Measurements from ENCODE around the gene ATP10B.

Gene ATP10B

DNA sequence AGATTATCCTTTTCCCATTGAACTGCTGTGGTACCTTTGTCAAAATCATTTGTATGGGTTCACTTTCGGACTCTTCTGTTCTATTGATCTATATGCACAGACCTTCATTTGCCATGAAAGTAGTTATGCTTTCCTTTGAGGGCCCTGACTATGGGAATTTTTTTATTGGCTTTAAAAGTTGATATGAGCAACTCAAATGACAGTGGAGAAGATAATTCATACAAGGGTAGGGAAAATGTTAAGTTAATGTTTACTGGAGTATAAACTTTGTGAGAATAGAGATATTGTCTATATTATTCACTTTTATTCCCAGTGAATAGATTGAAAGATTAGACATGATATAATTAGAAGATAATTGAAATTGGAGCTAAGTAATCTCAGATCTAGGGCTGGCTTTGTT lies 94.8 kb downstream of the ATP10B start:
- H3K79me2 ChIP-seq (ENCODE audit: control insufficient read depth, insufficient read depth, low read length, unreplicated experiment) = no peaks in the 10 kb centered on the region
- H3K4me1 ChIP-seq (ENCODE audit: control insufficient read depth, insufficient read depth, low read length, unreplicated experiment) = no peaks in the 10 kb centered on the region
- no peak overlapping the region for H3K27ac ChIP-seq (ENCODE audit: low read depth, low read length)
- H3K36me3 ChIP-seq (ENCODE audit: insufficient read depth, low read length) = no peaks in the 10 kb centered on the region
- no peak overlapping the region for H2AFZ ChIP-seq (ENCODE audit: low read length, unreplicated experiment)
- H3K27me3 ChIP-seq (ENCODE audit: insufficient read depth, low read length) = no peaks in the 10 kb centered on the region
- H3K4me3 ChIP-seq (ENCODE audit: low read depth, low read length) = no peak overlapping the region

DNA sequence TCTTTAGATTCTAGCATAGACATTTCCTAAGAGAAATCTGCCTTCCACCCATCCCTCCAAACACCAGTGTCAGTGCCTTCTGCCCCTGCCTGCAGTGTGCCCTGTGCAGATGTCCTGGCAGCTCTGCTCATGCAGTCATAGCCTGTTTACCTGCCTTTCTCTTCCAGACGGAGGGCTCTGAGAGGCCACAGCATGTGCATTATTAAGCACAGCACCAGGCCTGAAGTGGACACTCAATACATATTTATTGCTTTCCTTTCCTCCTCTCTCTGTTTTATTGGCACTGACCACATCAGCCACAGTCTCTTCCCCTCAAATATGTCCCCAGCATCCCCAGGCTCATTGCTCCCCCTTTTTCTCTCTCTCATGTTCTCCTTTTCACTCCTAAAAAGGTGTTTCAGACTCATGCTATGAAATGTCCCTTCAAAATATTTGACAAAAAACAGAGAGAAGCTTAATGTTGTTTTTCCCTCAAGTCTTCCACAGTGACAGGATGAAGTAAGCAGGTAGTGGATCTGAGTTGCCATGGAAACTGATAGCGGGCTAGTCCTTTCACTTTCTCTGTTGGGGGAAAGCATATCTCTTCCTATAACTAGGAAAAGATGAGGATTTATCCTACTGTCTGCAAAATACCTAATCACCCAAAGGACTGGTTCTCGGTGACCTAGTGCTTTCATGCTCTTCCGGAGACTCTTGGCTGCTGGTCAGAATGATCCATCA lies 100.9 kb downstream of the ATP10B start:
- Histone ChIP-seq H3K27me3 (ENCODE audit: insufficient read depth, low read length) (no peaks in the 10 kb centered on the region), H3K79me2 (ENCODE audit: control insufficient read depth, insufficient read depth, low read length, unreplicated experiment) (no peaks in the 10 kb centered on the region), H3K27ac (ENCODE audit: low read depth, low read length) (no peak overlapping the region), H3K4me1 (ENCODE audit: control insufficient read depth, insufficient read depth, low read length, unreplicated experiment) (no peaks in the 10 kb centered on the region), H3K36me3 (ENCODE audit: insufficient read depth, low read length) (no peaks in the 10 kb centered on the region), H2AFZ (ENCODE audit: low read length, unreplicated experiment) (no peak overlapping the region), H3K4me3 (ENCODE audit: low read depth, low read length) (no peak overlapping the region)

DNA sequence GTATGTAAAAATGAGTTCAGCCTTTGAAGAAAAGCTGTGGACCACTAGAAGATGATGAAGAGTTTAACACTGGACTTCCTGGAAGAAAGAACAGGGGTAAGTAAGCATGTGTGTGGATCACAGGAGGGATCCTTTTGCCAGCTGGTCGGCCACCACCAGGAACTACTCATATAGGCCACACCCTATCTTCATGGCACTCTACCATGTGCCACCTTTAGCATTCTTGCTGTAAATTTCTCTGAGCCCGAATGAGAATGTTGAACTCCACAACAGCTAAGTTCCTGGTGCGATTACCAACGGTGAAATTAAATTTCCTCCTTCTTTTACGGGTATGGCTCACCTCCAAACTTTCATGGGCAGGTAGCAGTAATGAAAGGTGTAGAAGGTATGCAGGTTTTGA lies 102.3 kb downstream of the ATP10B start:
- Histone ChIP-seq H3K79me2 (ENCODE audit: control insufficient read depth, insufficient read depth, low read length, unreplicated experiment) (no peaks in the 10 kb centered on the region), H3K4me1 (ENCODE audit: control insufficient read depth, insufficient read depth, low read length, unreplicated experiment) (no peaks in the 10 kb centered on the region), H3K27me3 (ENCODE audit: insufficient read depth, low read length) (no peaks in the 10 kb centered on the region), H3K27ac (ENCODE audit: low read depth, low read length) (no peak overlapping the region), H2AFZ (ENCODE audit: low read length, unreplicated experiment) (no peak overlapping the region), H3K36me3 (ENCODE audit: insufficient read depth, low read length) (no peaks in the 10 kb centered on the region), H3K4me3 (ENCODE audit: low read depth, low read length) (no peak overlapping the region)

DNA sequence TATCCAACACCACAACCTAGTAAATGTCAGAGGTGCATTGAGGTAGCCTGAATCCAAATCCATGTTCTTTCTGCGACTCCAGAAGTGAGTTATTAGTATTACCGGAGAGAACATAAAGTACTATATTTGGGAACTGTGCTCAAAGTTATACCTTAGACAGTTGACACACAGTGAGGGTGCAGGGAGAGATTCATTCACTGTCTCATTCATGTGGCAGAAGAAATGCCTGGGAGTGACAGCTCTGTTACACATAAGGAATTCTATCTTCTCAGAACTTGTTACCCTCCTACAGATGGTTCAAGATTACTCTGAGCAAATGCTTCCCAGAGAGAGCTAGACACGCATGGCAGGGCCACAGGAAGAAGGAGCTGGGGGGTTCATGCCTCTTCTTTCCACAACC lies 103.0 kb downstream of the ATP10B start:
- Histone ChIP-seq H3K27me3 (ENCODE audit: insufficient read depth, low read length) (no peaks in the 10 kb centered on the region), H3K36me3 (ENCODE audit: insufficient read depth, low read length) (no peaks in the 10 kb centered on the region), H3K27ac (ENCODE audit: low read depth, low read length) (no peak overlapping the region), H2AFZ (ENCODE audit: low read length, unreplicated experiment) (no peak overlapping the region), H3K4me1 (ENCODE audit: control insufficient read depth, insufficient read depth, low read length, unreplicated experiment) (no peaks in the 10 kb centered on the region), H3K79me2 (ENCODE audit: control insufficient read depth, insufficient read depth, low read length, unreplicated experiment) (no peaks in the 10 kb centered on the region), H3K4me3 (ENCODE audit: low read depth, low read length) (no peak overlapping the region)

DNA sequence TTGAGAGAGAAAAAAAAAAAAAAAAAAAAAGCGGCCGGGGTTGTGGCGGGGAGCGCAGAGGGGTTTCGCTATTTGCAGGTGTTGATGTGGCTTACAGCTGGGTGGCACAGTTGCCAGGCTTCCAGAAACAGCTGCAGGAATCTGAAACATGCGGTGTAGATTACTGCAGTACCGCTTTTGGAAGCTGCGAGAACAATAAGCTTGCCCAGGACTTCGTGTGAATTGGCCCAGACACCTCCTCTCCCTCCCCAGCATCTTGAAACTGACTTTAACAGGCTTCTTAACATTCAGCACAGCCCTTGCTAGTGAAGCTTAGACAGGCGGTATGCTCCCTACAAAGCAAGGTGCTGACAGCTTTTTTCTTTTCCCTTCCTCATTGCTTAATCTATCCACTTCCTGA lies 104.0 kb downstream of the ATP10B start:
- no peaks in the 10 kb centered on the region for H3K4me1 ChIP-seq (ENCODE audit: control insufficient read depth, insufficient read depth, low read length, unreplicated experiment)
- H3K27ac ChIP-seq (ENCODE audit: low read depth, low read length) = no peak overlapping the region
- H3K27me3 ChIP-seq (ENCODE audit: insufficient read depth, low read length) = no peaks in the 10 kb centered on the region
- H3K79me2 ChIP-seq (ENCODE audit: control insufficient read depth, insufficient read depth, low read length, unreplicated experiment) = no peaks in the 10 kb centered on the region
- no peak overlapping the region for H2AFZ ChIP-seq (ENCODE audit: low read length, unreplicated experiment)
- H3K4me3 ChIP-seq (ENCODE audit: low read depth, low read length) = no peak overlapping the region
- H3K36me3 ChIP-seq (ENCODE audit: insufficient read depth, low read length) = no peaks in the 10 kb centered on the region

DNA sequence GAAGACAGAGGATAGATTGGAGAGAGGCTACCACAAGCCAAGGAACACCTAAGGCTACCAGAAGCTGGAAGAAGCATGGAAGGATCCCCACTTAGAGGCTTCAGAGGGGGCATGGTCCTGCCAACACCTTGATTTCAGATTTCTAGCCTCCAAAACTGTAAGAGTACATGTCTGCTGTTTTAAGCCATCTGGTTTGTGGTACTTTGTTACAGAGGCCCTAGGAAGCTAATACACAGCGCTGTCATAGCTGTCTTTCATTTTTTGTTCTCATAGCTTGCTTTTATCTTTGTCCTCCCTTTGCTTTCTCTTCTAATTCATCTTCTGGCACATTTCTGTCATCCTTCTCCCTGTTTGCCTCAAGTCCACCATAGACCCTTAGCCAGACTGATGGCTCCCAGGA lies 104.5 kb downstream of the ATP10B start:
- H3K27me3 ChIP-seq (ENCODE audit: insufficient read depth, low read length) = no peaks in the 10 kb centered on the region
- H3K4me3 ChIP-seq (ENCODE audit: low read depth, low read length) = no peak overlapping the region
- no peaks in the 10 kb centered on the region for H3K4me1 ChIP-seq (ENCODE audit: control insufficient read depth, insufficient read depth, low read length, unreplicated experiment)
- H3K36me3 ChIP-seq (ENCODE audit: insufficient read depth, low read length) = no peaks in the 10 kb centered on the region
- H3K79me2 ChIP-seq (ENCODE audit: control insufficient read depth, insufficient read depth, low read length, unreplicated experiment) = no peaks in the 10 kb centered on the region
- H3K27ac ChIP-seq (ENCODE audit: low read depth, low read length) = no peak overlapping the region
- H2AFZ ChIP-seq (ENCODE audit: low read length, unreplicated experiment) = no peak overlapping the region

DNA sequence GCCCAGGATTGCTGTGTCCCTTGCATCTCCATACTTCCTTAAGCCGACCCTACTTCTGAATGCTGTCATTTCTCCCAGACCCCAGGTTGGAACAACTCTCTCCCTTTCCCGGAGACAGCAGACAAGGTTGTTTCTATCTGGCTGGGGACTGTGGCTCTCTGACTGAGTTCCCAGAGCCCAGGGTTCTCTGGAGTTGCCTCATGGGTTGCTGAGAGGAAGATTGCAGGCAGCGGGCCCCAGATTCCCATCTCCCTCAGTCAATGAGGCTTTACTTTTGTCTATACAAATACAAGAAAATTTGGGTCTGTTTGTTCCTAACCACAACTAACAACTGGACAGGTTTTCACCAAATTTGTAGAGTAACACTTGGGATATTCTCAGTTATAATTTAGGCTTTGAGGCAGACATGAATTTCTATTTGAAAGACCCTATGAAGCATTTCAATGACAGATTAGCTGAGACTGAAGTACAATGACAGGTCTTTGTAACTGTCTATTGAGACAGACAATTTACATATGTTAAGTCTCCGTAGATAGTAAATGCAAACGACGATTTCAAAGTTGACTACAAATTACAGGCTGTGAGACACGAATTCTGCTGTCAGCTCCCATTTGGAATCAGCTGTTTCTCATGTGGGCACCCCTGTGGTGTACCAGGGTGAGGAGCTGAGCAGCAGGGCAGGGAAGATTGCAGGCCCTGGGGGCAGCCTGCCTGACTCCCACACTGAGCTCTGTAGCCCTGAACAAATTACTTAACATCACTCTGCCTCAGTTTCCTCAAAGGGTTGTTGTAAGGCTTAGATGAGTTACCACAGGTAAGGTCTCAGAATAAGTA lies 107.5 kb downstream of the ATP10B start:
- H3K4me3 ChIP-seq (ENCODE audit: low read depth, low read length) = no peak overlapping the region
- H3K4me1 ChIP-seq (ENCODE audit: control insufficient read depth, insufficient read depth, low read length, unreplicated experiment) = no peaks in the 10 kb centered on the region
- no peak overlapping the region for H3K27ac ChIP-seq (ENCODE audit: low read depth, low read length)
- no peak overlapping the region for H2AFZ ChIP-seq (ENCODE audit: low read length, unreplicated experiment)
- no peaks in the 10 kb centered on the region for H3K36me3 ChIP-seq (ENCODE audit: insufficient read depth, low read length)
- H3K27me3 ChIP-seq (ENCODE audit: insufficient read depth, low read length) = no peaks in the 10 kb centered on the region
- no peaks in the 10 kb centered on the region for H3K79me2 ChIP-seq (ENCODE audit: control insufficient read depth, insufficient read depth, low read length, unreplicated experiment)

DNA sequence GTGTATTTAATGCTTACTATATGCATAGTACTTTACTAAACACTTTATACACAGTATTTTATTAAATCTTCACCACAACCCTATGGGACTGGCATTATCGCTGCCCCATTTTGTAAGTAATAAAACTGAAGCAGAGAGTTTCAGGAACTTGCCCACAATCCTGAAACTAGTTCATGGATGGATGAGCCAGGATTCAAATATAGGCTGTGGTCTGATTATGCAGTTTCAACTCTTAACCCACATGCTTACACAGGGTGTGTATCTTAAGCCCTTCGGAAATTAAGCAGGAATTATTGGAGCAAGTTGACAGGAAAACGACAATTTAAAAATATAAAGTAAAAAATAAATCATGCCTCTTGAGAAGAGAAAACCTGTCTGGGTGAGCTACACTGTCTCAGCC lies 109.0 kb downstream of the ATP10B start:
- H2AFZ ChIP-seq (ENCODE audit: low read length, unreplicated experiment) = no peak overlapping the region
- no peak overlapping the region for H3K27ac ChIP-seq (ENCODE audit: low read depth, low read length)
- H3K27me3 ChIP-seq (ENCODE audit: insufficient read depth, low read length) = no peaks in the 10 kb centered on the region
- no peaks in the 10 kb centered on the region for H3K36me3 ChIP-seq (ENCODE audit: insufficient read depth, low read length)
- no peak overlapping the region for H3K4me3 ChIP-seq (ENCODE audit: low read depth, low read length)
- H3K79me2 ChIP-seq (ENCODE audit: control insufficient read depth, insufficient read depth, low read length, unreplicated experiment) = no peaks in the 10 kb centered on the region
- no peaks in the 10 kb centered on the region for H3K4me1 ChIP-seq (ENCODE audit: control insufficient read depth, insufficient read depth, low read length, unreplicated experiment)

DNA sequence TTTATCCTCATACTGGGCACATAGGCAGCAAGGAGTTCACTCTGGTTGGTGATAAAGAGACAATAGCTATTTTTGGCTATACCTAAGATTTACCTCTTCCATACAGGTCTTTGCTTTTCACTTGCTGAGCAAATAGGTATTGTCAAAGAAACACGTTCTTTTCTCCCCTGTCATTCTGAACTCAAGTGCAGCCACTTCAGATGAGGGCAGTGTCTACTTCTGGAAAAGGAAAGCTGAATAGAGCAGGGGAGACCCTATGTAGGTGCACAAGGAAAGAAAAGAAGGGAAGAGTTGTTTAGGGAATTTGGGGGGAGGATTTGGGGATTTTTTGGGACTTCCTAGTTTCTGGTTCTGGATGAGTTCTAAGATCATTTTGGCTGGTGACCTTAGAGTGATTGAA lies 109.6 kb downstream of the ATP10B start:
- Histone ChIP-seq H3K36me3 (ENCODE audit: insufficient read depth, low read length) (no peaks in the 10 kb centered on the region), H3K27ac (ENCODE audit: low read depth, low read length) (no peak overlapping the region), H2AFZ (ENCODE audit: low read length, unreplicated experiment) (no peak overlapping the region), H3K4me3 (ENCODE audit: low read depth, low read length) (no peak overlapping the region), H3K79me2 (ENCODE audit: control insufficient read depth, insufficient read depth, low read length, unreplicated experiment) (no peaks in the 10 kb centered on the region), H3K4me1 (ENCODE audit: control insufficient read depth, insufficient read depth, low read length, unreplicated experiment) (no peaks in the 10 kb centered on the region), H3K27me3 (ENCODE audit: insufficient read depth, low read length) (no peaks in the 10 kb centered on the region)

DNA sequence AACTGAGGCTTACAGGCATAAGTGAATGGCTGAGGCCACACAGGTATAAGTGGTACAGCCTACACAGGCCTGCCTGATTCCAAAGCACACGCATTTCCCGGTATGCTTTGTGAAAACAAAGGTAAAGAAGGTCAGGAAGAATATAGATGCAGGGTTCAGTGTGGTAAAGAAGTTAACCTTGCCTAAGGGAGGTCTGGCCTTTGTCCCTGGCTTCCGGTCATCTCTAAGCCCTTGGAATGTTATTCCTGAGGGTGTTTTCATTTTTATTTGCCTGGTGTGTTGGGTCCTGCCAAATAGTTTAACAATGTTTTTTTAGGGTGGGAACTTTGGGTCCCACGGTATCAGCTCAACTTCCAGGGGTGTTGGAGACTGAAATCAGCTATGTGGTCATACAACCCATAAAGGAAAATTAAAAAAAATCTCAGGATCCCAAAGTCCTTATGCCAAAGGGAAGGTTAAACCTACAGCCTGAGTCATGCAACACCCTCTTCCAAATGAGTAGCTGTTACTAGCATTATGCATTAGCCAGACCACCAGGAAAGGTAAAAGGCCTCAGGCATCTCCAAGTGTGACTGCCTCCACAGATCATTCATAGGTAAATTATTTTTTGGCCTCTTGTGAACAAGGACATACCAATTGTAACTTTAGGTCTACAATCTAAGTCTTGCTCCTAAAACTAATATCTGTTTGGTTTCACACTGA lies 124.6 kb downstream of the ATP10B start:
- H3K4me3 ChIP-seq (ENCODE audit: low read depth, low read length) = no peak overlapping the region
- H3K79me2 ChIP-seq (ENCODE audit: control insufficient read depth, insufficient read depth, low read length, unreplicated experiment) = no peaks in the 10 kb centered on the region
- no peaks in the 10 kb centered on the region for H3K36me3 ChIP-seq (ENCODE audit: insufficient read depth, low read length)
- no peaks in the 10 kb centered on the region for H3K27me3 ChIP-seq (ENCODE audit: insufficient read depth, low read length)
- H2AFZ ChIP-seq (ENCODE audit: low read length, unreplicated experiment) = no peak overlapping the region
- H3K27ac ChIP-seq (ENCODE audit: low read depth, low read length) = no peak overlapping the region
- H3K4me1 ChIP-seq (ENCODE audit: control insufficient read depth, insufficient read depth, low read length, unreplicated experiment) = no peaks in the 10 kb centered on the region

All from ACC112 (cell line).